Measurements from ENCODE around the gene CCDC106. TPM values are rescaled to one million over a fixed set of nuclear protein-coding genes. Genes with fewer than 3 reads are reported as not detected.

Gene CCDC106
- total RNA-seq, 1 experiment from 2014 or later = 21.1 TPM

DNA sequence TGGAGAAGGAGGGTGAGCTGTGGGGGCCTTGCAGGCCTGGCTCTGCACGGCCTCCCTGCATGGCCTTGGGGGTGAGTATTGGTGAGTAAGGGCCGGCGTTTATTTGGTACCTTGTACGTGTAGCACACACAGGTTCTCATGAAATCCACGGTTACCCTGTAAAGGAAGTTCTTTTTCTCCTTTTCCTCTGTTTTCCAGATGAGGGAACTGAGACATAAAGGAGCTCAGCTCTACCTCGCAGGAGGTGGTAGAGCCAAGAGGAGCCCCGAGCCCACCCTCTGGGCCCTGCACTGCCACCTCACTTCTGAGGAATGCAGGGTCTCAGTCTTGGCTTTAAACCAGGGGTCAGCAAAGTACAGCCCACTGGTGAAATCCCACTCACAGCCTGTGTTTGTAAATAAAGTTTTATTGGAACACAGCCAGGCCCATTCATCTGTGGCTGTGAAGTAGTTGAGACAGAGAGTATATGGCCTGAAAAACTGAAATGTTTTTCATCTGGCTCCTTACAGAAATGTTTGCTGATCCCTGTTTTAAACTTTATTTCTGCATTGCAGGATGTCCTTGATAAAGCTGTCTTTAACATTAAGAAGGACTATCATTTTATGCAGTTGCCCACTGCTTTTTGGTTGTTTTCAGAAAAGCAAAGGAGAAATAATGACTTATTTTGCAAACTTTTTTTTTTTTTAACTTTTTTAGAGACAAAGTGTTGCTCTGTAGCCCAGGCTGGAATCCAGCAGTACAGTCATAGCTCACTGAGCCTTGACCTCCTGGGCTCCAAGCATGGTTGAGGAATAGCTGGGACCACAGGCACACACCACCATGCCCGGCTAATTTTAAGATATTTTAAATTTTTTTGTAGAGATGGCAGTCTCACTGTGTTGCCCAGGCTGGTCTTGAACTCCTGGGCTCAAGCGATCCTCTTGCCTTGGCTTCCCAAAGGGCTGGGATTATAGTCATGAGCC lies 33.4 kb downstream of the CCDC106 start:
- ATAC-seq (no peak), DNase-seq (ENCODE audit: low spot score) (no peak)
- Mint-ChIP-seq H3K27me3 (ENCODE audit: low read depth) (no peaks in the 10 kb centered on the region), H3K27ac (no peak overlapping the region), H3K4me1 (peaks cover 7% of the 10 kb centered on the region), H3K36me3 (peaks cover 31% of the 10 kb centered on the region), H3K4me3 (no peak overlapping the region), H3K9me3 (no peaks in the 10 kb centered on the region)
- ChIA-PET POLR2A (no interaction called here), CTCF (interaction anchor here (1.0 to 1.1 kb wide), 2 partner anchors 10 to 22 kb away, joined by 3 to 4 read pairs; no protein-coding TSS in a partner anchor)
- TF ChIP-seq CREB1 (CRISPR knock-in tag; IDR thresholded peaks at IDR 0.05) = no peak
- TF ChIP-seq PREB (CRISPR knock-in tag; IDR thresholded peaks at IDR 0.05; ENCODE audit: borderline replicate concordance) = no peak
- TF ChIP-seq ZMAT4 (CRISPR knock-in tag; IDR thresholded peaks at IDR 0.05) = no peak
- TF ChIP-seq E2F5 (CRISPR knock-in tag; IDR thresholded peaks at IDR 0.05) = no peak
- TF ChIP-seq STAT6 (CRISPR knock-in tag; conservative IDR thresholded peaks at IDR 0.05; ENCODE audit: low read depth) = no peak
- TF ChIP-seq, protein P1, sequence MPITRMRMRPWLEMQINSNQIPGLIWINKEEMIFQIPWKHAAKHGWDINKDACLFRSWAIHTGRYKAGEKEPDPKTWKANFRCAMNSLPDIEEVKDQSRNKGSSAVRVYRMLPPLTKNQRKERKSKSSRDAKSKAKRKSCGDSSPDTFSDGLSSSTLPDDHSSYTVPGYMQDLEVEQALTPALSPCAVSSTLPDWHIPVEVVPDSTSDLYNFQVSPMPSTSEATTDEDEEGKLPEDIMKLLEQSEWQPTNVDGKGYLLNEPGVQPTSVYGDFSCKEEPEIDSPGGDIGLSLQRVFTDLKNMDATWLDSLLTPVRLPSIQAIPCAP (CRISPR knock-in tag; IDR thresholded peaks at IDR 0.05) = no peak
- TF ChIP-seq RELA (CRISPR knock-in tag; IDR thresholded peaks at IDR 0.05; ENCODE audit: borderline replicate concordance) = no peak
- TF ChIP-seq HMGA2 (CRISPR knock-in tag; IDR thresholded peaks at IDR 0.05) = no peak
- TF ChIP-seq, protein P2, sequence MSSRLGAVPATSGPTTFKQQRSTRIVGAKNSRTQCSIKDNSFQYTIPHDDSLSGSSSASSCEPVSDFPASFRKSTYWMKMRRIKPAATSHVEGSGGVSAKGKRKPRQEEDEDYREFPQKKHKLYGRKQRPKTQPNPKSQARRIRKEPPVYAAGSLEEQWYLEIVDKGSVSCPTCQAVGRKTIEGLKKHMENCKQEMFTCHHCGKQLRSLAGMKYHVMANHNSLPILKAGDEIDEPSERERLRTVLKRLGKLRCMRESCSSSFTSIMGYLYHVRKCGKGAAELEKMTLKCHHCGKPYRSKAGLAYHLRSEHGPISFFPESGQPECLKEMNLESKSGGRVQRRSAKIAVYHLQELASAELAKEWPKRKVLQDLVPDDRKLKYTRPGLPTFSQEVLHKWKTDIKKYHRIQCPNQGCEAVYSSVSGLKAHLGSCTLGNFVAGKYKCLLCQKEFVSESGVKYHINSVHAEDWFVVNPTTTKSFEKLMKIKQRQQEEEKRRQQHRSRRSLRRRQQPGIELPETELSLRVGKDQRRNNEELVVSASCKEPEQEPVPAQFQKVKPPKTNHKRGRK (CRISPR knock-in tag; IDR thresholded peaks at IDR 0.05; ENCODE audit: borderline replicate concordance) = no peak
- no peak for TF ChIP-seq SMAD4 (CRISPR knock-in tag; IDR thresholded peaks at IDR 0.05)
- TF ChIP-seq AFF4 (CRISPR knock-in tag; IDR thresholded peaks at IDR 0.05; ENCODE audit: borderline replicate concordance) = no peak
- TF ChIP-seq ZNF232 (CRISPR knock-in tag; IDR thresholded peaks at IDR 0.05) = no peak

Data from WTC11 (cell line).